ENCODE data around the gene PA2G4. TPM values are rescaled to one million over a fixed set of nuclear protein-coding genes. Genes with fewer than 3 reads are reported as not detected.

Gene PA2G4
- total and polyA plus RNA-seq, 2 of the 4 experiments (the other 2 are of a cell fraction), result 158 to 198 TPM

GRCh38 chr12:56161690-56162351, 57.5 kb downstream of the PA2G4 start:
- Histone ChIP-seq H3K79me1 (ENCODE audit: low read depth in 1 of 2, low read length in 2 of 2) (peaks cover 14 to 47% of the 10 kb centered on the region in 2 experiments), H4K91ac (ENCODE audit: insufficient read depth, low read depth, low read length) (no peak overlapping the region), H2BK120ac (ENCODE audit: low read depth, low read length) (no peak overlapping the region), H3K56ac (ENCODE audit: extremely low read depth, insufficient read depth, low read length) (no peak overlapping the region), H2AK5ac (ENCODE audit: low read depth, low read length) (no peak overlapping the region), H4K20me1 (ENCODE audit: insufficient read depth, low read length) (peaks cover 69% of the 10 kb centered on the region), H3K9ac (ENCODE audit: low read depth, low read length) (peak overlapping the region; percentile 100; the same call in 1 of the 2 replicates), H2BK20ac (ENCODE audit: low read depth, low read length) (no peak overlapping the region), H2BK5ac (ENCODE audit: low read depth, low read length, poor library complexity, severe bottlenecking) (no peak overlapping the region), H3K36me3 (ENCODE audit: control insufficient read depth, insufficient read depth, low read length) (peaks cover 68% of the 10 kb centered on the region), H3K18ac (ENCODE audit: low read depth, low read length) (no peak overlapping the region), H3K23ac (ENCODE audit: low read depth, low read length) (peak overlapping the region; percentile 99; the same call in 1 of the 2 replicates), H4K8ac (ENCODE audit: low read depth in 2 of 2, low read length in 2 of 2) (0 out of 4 replicates have a peak overlapping the region, but pooled peaks of 1 of the 2 experiments have one; percentile 1), H3K27me3 (ENCODE audit: control insufficient read depth, insufficient read depth, low read length) (no peaks in the 10 kb centered on the region), H2BK15ac (ENCODE audit: low read depth, low read length) (no peak overlapping the region), H3K9me1 (ENCODE audit: insufficient read depth, low read length) (no peaks in the 10 kb centered on the region), H2AK9ac (replicated peaks; ENCODE audit: low read depth, low read length, poor library complexity) (peak overlapping the region; percentile 29), H3K14ac (replicated peaks; ENCODE audit: low read depth, low read length) (no peak overlapping the region), H3K4me1 (ENCODE audit: control insufficient read depth, insufficient read depth, low read length) (peaks cover 15% of the 10 kb centered on the region), H3K4me2 (ENCODE audit: low read depth, low read length) (no peak overlapping the region), H3K4ac (ENCODE audit: low read depth, low read length) (no peak overlapping the region), H3K4me3 (ENCODE audit: insufficient read depth, low read depth, low read length) (no peak overlapping the region), H2AFZ (replicated peaks; ENCODE audit: low read length, poor library complexity) (no peak overlapping the region), H3K27ac (ENCODE audit: insufficient read depth, low read length) (no peak overlapping the region), H4K5ac (ENCODE audit: low read depth, low read length) (no peak overlapping the region), H3K9me3 (ENCODE audit: control insufficient read depth, insufficient read depth, low read length) (no peaks in the 10 kb centered on the region)
- ChIA-PET CTCF (interaction anchor here (0.5 to 2.0 kb wide), 3 partner anchors 23 to 480 kb away, joined by 3 to 8 read pairs (median 4); partner anchors contain the start of gene SMARCC2), POLR2A (ENCODE audit: unreplicated experiment) (interaction anchor here (0.5 to 1.7 kb wide), 2 partner anchors 15 to 42 kb away, joined by 6 to 7 read pairs; no protein-coding TSS in a partner anchor)
- BruUV-seq (replicated peaks), result no TSS peak
- DNase-seq, result no peak
- in situ Hi-C loops (cut with MboI; ENCODE audit: low sequenced_read_pairs) (no loop called here), intact Hi-C loops (cut with micrococcal nuclease) (no loop called here), dilution Hi-C loops (cut with HindIII; ENCODE audit: low sequenced_read_pairs, unreplicated experiment) (no loop called here)
- no CpG with 5 or more reads among the region's 10 CpGs for WGBS, 2 experiments (ENCODE audit: extremely low coverage in 2 of 2, insufficient read length in 1 of 2)
- no peak for ATAC-seq (ENCODE audit: low read depth)
- no peak for TF ChIP-seq ELK1 (IDR thresholded peaks at IDR 0.05; ENCODE audit: borderline replicate concordance, low read depth, low read length)
- no peak for TF ChIP-seq CTCF (conservative IDR thresholded peaks at IDR 0.05; ENCODE audit: low read depth, low read length)
- no peak for TF ChIP-seq RCOR1 (IDR thresholded peaks at IDR 0.05; ENCODE audit: insufficient replicate concordance, low read length)
- no peak for TF ChIP-seq CHD1 (IDR thresholded peaks at IDR 0.05; ENCODE audit: low read depth, low read length)
- TF ChIP-seq RAD21 (IDR thresholded peaks at IDR 0.05; ENCODE audit: low read length), result no peak
- TF ChIP-seq BHLHE40 (IDR thresholded peaks at IDR 0.05; ENCODE audit: low read depth, low read length), result no peak
- TF ChIP-seq USF2 (IDR thresholded peaks at IDR 0.05; ENCODE audit: low read depth, low read length), result no peak
- TF ChIP-seq POLR2A (IDR thresholded peaks at IDR 0.05; ENCODE audit: low read depth, low read length), result no peak
- TF ChIP-seq MXI1 (IDR thresholded peaks at IDR 0.05; ENCODE audit: borderline replicate concordance, low read depth, low read length), result no peak
- no peak for TF ChIP-seq MAFK (IDR thresholded peaks at IDR 0.05; ENCODE audit: low read depth, low read length)
- TF ChIP-seq RFX5 (IDR thresholded peaks at IDR 0.05; ENCODE audit: low read depth, low read length), result no peak
- TF ChIP-seq NFE2L2 (IDR thresholded peaks at IDR 0.05; ENCODE audit: low read depth, low read length), result no peak
- TF ChIP-seq FOS (IDR thresholded peaks at IDR 0.05; ENCODE audit: low read depth, low read length), result no peak
- no peak for TF ChIP-seq CEBPB (IDR thresholded peaks at IDR 0.05; ENCODE audit: low read depth, low read length)
- TF ChIP-seq SMC3 (IDR thresholded peaks at IDR 0.05; ENCODE audit: low read depth, low read length), result no peak
